ENCODE data around the gene RRP15. TPM values are rescaled to one million over a fixed set of nuclear protein-coding genes. Genes with fewer than 3 reads are reported as not detected.

RRP15 gene
- total RNA-seq, 1 donor from 2014 or later: 15.8 TPM

GRCh38 chr1:218341325-218341724 is 56.2 kb downstream of the RRP15 start:
- H3K36me3 ChIP-seq: no peaks in the 10 kb centered on the region
- peaks cover 28% of the 10 kb centered on the region for H3K27me3 ChIP-seq
- Mint-ChIP-seq H3K36me3 (no peaks in the 10 kb centered on the region), H3K27ac (no peak overlapping the region), H3K9me3 (no peaks in the 10 kb centered on the region), H3K4me3 (no peak overlapping the region), H3K4me1 (peaks cover 20% of the 10 kb centered on the region), H3K27me3 (ENCODE audit: insufficient read depth, low read depth) (peaks cover 3% of the 10 kb centered on the region)
- H3K4me3 ChIP-seq: no peak overlapping the region
- no peak overlapping the region for H3K4me2 ChIP-seq
- H3K79me2 ChIP-seq (ENCODE audit: low read depth): no peaks in the 10 kb centered on the region
- DNase-seq (ENCODE audit: low spot score): no peak
- no peak overlapping the region for H3K9ac ChIP-seq
- H3K4me1 ChIP-seq: peaks cover 10% of the 10 kb centered on the region
- no peak overlapping the region for H2AFZ ChIP-seq (replicated peaks)
- no peaks in the 10 kb centered on the region for H3K9me3 ChIP-seq (ENCODE audit: low read depth)
- no peaks in the 10 kb centered on the region for H4K20me1 ChIP-seq (ENCODE audit: low read depth)
- TF ChIP-seq EZH2phosphoT487 (IDR thresholded peaks at IDR 0.05): no peak
- TF ChIP-seq EZH2 (IDR thresholded peaks at IDR 0.05): no peak
- no peak for TF ChIP-seq CTCF (IDR thresholded peaks at IDR 0.05)
- H3F3A ChIP-seq (ENCODE audit: low read depth): peaks cover 2% of the 10 kb centered on the region
- H3K27ac ChIP-seq: no peak overlapping the region

- H3K27ac Mint-ChIP-seq: no peak overlapping the region
- no peak for TF ChIP-seq CTCF (IDR thresholded peaks at IDR 0.05)
- Histone ChIP-seq H3K36me3 (no peaks in the 10 kb centered on the region), H4K20me1 (ENCODE audit: low read depth) (no peaks in the 10 kb centered on the region), H3K4me1 (peaks cover 10% of the 10 kb centered on the region), H2AFZ (replicated peaks) (no peak overlapping the region), H3K27me3 (peaks cover 35% of the 10 kb centered on the region), H3K79me2 (ENCODE audit: low read depth) (no peaks in the 10 kb centered on the region), H3F3A (ENCODE audit: low read depth) (peaks cover 10% of the 10 kb centered on the region), H3K9me3 (ENCODE audit: low read depth) (no peaks in the 10 kb centered on the region), H3K4me3 (no peak overlapping the region), H3K27ac (no peak overlapping the region), H3K9ac (no peak overlapping the region), H3K4me2 (peak overlapping the region; percentile 21)
- H3K4me1 Mint-ChIP-seq: peaks cover 24% of the 10 kb centered on the region
- peaks cover 11% of the 10 kb centered on the region for H3K27me3 Mint-ChIP-seq (ENCODE audit: insufficient read depth, low read depth)
- H3K36me3 Mint-ChIP-seq: no peaks in the 10 kb centered on the region
- H3K4me3 Mint-ChIP-seq: no peak overlapping the region
- DNase-seq (ENCODE audit: low spot score): no peak
- no peaks in the 10 kb centered on the region for H3K9me3 Mint-ChIP-seq
Observed at GRCh38 chr1:218342091-218342490, 57.0 kb downstream of the RRP15 start.

- Histone ChIP-seq H3K9me3 (ENCODE audit: low read depth) (no peaks in the 10 kb centered on the region), H3K79me2 (ENCODE audit: low read depth) (no peaks in the 10 kb centered on the region), H2AFZ (replicated peaks) (peak within 1 kb of the TSS; percentile 97), H3K4me1 (peaks cover 10% of the 10 kb centered on the region), H3K9ac (no peak within 1 kb of the TSS), H3K27me3 (peaks cover 38% of the 10 kb centered on the region), H4K20me1 (ENCODE audit: low read depth) (no peaks in the 10 kb centered on the region), H3K27ac (no peak within 1 kb of the TSS), H3K4me2 (peak within 1 kb of the TSS; percentile 86), H3F3A (ENCODE audit: low read depth) (peaks cover 11% of the 10 kb centered on the region), H3K4me3 (peak within 1 kb of the TSS; percentile 72), H3K36me3 (no peaks in the 10 kb centered on the region)
- Mint-ChIP-seq H3K4me1 (peaks cover 20% of the 10 kb centered on the region), H3K9me3 (no peaks in the 10 kb centered on the region), H3K36me3 (no peaks in the 10 kb centered on the region), H3K4me3 (no peak within 1 kb of the TSS), H3K27ac (no peak within 1 kb of the TSS), H3K27me3 (ENCODE audit: insufficient read depth, low read depth) (peaks cover 20% of the 10 kb centered on the region)
- DNase-seq (ENCODE audit: low spot score): peak; percentile 29
- TF ChIP-seq EZH2phosphoT487 (IDR thresholded peaks at IDR 0.05) (no peak), EZH2 (IDR thresholded peaks at IDR 0.05) (no peak), CTCF (IDR thresholded peaks at IDR 0.05) (no peak)
Observed at GRCh38 chr1:218344814-218345672, 60.0 kb downstream of the RRP15 start, which contains the start of gene TGFB2. Gene TGFB2, plus strand, starts transcription at chr1:218345336. Its CDS starts 1,366 bp downstream, at chr1:218346702.

All from neural progenitor cell (in vitro differentiated cells).